SKM-1 treated with dmso at 0.1 percent for 144 hours (cell line): ENCODE measurements around the gene RAP1GAP2.
"Not testable (repeated sequence)": the region's sequence is repeated elsewhere in the genome, so short reads cannot be mapped to it uniquely, and the experiment has no call there.

ENCODE experiments used
- DNase-seq: peaks from one replicate; lab custom pipeline; 2025; ENCODE audit not compliant: unreplicated experiment; lab: John Stamatoyannopoulos, UW

RAP1GAP2 gene

DNA sequence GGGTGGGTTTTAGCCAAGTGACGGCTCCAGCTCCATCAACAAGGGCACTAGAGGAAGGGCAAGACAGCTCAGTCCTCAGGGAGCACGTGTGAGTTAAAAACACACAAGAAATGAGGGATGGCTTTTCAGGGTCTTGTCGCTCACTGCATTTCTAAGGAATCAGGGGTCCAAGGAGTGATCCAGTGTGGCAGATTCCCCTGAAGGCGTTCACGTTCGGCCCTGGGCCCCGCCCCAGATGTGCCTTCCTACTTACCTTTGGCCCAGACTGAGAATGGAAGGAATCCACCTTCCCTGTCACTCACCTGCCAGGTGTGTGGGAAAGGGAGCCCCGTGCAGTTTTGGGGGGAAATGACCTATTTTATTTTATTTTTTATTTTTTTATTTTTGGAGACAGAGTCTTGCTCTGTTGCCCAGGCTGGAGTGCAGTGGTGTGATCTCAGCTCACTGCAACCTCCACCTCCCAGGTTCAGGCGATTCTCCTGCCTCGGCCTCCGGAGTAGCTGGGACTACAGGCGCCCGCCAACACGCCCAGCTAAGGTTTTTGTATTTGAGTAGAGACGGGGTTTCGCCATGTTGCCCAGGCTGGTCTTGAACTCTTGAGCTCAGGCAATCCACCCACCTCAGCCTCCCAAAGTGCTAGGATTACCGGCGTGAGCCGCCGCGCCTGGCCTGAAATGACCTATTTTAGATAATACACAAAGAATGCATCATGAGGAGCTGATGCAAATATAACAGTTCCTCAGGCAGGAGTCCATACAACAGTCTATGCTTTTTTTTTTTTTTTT, 195.3 kb downstream of the RAP1GAP2 start:
- DNase-seq: not testable (repeated sequence)

DNA sequence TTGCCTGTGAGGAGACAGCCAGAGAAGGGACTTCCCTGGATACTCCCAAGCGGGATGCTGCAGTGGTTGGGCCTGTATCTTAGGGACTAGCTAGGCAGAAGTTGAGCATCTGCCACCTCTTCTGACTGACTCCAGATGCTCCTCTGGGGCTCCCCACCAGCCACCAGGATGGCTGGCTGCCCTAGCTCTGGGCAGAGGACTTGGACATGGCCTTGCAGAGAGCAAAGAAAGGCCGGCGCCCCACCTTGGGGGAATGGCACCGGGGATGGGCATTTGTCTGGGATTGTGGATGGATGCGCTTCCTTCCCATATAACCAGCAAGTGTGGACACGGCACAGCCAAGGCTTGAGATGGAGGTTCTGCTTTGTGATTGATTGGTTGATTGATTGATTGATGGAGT, 198.2 kb downstream of the RAP1GAP2 start:
- no peak for DNase-seq

DNA sequence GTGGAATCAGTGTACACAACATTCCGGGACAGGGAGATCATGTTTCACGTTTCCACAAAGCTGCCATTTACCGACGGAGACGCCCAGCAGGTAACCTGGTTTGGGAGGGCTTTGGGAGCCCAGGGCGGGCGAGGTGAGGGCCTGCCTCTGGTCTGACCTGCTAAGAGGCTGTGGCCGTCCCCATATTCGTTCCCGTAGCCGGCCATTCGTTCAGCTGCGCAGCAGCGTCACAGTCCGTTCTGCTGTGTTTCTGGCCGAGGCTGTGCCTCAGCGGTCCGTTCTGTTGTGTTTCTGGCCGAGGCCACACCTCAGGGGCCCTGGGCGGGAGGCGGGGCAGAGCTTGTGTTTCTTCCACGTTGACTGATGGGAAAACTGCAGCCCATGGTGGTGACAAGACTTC, 199.1 kb downstream of the RAP1GAP2 start:
- DNase-seq: no peak

DNA sequence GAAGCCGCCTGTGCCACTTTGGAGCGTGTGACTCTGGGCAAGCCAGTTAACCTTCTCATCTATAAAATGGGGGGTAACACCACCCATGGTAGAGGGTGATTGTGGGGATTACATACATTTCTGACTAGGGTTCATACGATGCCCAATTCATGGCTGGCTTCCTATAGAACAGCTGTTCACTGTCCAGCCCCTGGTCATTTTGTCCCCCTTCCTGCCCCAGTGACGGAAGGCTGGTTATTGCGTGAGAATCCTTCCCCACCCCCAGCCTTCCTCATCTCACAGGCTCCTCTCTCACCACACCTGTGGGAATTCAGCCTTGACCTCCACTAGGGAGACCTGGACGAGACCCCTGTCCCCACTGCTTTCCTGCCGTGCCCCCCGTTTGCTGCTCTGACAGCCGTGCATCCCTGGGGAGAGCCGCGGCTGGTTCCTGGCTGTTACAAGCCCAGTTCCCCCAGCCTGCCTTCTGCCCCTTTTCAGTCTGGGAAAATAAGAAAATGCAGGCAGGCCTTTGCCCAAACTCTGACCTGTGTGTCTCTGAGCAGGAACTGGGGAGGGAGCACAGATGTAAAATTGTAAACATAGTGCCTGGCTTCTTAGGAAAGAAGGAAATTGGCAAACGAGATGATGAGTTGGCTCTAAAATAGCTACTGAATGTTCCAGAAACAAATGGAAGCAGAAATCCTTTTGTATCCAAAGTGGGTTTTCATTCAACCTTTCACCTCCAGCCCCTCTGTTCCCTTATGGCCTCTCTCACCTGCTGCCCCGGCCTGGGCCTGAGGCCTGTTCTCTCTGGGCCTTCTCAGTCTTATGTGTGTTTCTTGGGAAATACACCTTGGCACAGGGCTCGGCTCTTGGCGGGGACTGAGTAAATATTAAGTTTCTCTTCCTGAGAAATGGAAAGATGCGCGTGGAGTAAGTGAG, 199.9 kb downstream of the RAP1GAP2 start:
- no peak for DNase-seq

DNA sequence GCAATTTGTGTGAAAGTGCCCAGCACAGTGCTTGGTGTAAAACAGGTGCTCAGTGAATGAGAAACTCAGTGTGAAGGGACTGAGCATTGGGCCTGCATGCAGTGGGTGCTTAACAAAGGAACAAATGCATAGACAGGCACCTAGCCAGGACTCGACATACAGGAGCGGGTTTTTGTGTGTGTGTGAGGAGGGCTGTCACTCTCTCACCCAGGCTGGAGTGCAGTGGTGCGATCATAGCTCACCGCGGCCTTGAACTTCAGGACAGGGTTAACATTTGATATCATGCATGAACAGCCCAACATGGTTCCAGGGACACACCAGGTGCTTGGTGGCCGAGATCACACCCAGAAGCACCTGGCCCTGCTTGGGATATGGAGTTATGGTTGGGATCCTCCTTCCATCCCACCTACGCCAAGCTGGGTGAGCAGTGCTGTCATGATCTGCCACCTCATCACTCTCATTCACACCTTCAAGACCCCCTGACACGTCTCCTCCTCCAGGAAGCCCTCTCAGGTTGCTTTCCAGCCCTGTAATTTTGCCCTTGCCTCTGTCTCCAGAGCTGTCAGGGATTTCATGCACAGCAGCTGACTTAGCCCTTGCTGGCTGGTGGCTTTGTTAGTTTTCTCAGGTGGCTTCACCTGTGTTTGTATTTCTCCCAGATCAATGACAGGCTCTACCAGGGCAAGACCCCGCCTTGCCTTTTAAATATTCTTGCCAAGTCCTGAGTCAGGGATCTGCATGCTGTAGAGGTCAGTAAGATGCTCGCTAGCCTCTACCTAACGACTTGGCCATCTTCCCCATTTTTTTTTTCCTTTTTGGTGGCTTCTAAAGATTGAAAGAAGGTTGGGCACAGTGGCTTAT, 200.8 kb downstream of the RAP1GAP2 start:
- no peak for DNase-seq

DNA sequence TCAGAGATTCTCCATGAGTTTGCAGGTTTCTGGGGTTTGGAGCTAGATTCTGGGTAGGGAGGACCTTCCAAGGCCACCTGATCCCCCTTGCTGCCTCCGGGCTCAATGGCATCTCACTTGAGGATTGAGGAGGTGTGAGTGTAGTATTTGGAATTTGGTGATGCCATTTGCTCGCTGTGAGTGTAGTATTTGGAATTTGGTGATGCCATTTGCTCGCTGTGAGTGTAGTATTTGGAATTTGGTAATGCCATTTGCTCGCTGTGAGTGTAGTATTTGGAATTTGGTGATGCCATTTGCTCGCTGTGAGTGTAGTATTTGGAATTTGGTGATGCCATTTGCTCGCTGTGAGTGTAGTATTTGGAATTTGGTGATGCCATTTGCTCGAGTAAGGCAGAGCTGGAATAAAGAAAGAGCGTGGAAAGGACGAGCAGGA, 202.2 kb downstream of the RAP1GAP2 start:
- not testable (repeated sequence) for DNase-seq

DNA sequence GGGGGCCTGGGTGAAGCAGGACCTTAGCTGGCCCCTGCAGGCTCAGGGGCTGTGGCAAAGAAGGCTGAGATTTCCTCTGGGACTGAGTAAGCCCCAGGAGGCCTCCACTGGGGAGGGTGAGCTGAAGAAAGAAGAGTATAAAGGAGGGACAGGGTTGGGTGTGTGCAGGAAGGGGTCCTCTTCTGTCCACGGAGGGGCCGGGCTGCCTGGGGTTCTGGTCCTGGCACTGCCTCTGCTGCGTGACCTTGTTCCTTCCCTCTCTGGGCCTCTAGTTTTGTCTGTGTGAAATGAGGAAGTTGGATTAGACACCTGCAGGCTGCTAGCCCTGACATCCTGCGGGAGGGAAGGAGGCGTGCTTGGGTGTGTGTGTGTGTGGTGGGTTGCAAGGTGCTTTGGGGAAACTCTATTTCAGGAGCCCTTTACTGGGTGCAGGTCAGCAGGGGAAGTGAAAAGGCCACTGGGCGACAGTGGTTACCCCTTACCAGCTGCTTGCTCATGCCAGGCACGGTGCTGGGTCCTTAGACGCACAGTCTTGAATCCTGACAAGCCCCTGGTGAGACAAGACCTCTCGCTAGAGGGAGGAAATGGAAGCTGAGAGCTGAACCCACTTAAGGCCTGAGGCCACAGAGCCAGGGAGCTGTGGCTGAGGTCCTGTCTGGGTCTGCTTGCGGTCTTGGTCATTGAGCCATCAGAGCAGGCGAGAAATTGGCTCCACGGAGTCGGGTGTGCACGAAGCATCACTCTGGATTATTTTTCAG, 206.5 kb downstream of the RAP1GAP2 start:
- peak; percentile 63 for DNase-seq

DNA sequence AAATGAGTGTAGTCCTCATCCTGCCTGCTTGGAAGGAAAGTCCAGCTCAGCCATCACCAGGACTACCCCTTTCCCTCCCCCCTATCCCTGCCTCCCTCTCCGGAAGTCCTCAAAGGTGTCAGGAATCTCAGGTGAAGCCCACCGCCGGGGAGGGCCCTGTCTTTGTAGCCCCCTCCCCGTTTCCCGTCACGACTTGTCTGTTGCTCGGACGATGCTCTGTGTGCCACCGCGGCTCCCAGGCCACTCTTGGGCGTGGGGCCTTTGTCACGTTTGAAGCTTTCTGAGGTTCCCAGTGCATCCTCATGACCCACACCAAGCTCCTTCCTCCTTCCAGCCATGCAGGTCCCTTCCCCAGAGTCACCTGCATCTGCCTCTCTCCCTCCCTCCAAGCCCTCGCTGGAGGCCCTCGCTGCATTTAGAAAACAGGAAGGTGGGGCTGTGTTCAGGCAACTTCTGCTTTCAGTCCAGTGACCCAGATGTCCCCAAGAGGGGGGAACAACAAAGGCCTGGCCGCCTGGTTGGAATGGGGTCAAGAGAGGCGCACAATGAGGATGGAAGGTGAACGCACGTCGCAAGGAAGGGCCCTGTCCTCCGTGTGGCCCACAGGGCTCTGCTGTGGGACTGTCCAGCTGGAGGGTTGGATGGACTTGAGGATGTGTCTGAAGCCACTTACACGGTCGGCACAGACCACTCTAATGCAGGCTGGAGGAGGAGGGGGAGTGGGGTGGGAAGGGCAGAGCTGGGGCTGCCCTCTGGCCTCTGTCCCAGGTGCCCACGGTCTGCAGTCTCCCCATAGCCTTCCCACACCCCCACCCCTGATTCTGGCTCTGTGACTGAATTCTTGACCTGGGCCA, 207.3 kb downstream of the RAP1GAP2 start:
- DNase-seq: peak; percentile 22

DNA sequence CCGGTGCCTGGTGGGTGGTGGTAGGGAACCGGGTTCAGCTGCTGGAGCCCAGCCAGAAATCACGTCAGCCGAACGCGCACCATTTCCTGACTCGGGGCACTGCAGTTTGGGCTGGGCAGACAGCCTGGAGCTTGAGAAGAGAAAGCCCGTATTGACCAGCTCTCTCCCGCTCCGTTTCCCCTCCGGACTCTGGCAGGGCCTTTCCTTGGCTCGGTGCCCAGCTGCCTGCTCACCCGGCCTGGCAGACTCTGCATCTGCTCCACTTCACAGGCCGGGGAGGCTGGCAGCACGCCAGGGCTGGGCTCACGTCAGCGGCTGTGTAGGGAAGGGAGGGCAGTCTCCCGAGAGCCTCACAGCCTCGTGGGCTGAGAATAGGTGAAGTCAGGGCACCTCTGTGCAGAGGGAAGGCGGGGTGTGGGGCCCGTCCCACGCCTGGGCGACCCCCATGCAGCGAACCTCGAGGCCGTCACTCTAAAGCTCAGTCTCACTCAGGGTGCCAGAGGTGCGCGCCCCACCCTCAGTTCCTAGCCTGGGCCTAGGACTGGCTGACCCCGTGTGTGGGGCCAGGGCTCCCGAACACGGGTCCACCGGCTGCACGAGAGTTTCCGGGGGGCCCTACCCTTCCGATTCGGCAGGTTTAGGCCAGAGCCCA, 208.0 kb downstream of the RAP1GAP2 start:
- peak; percentile 12 for DNase-seq

DNA sequence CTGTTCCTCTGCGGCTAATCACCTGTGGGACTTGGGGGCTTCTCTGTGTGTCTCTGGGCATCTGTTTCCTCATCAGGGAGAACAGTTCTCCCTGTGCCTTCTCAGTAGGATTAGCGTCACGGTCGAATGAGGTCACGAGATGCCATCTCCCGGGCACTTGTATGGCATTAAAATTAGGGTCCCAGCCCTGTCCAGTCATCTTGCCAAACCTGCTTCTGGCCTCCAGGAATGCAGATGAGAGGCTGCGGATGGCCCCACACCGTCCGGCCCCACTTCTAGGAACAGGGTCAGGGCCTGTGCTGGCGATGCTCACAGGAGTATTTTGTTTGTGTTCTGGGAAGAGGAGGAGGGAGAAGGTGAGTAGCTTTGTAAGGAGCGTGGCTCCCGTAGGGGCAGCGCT, 208.7 kb downstream of the RAP1GAP2 start:
- no peak for DNase-seq

DNA sequence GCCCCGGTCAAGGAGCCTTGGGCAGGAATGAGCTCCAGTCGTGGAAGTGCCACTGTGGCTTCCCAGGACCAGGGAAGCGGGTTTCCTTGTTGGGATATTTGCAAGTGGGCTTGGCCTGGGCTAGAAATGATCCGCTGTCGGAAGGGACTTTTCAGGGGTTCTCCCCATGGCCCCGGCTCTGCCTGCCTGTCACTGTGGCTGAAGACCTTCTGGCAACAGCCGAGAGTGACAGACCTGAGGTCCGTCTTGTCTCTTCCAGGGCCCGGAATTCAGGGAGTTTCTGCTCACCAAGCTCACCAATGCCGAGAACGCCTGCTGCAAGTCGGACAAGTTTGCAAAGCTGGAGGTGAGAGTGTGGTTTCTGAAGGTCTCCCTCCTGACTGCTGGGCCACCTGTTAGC, 209.5 kb downstream of the RAP1GAP2 start:
- DNase-seq: no peak

DNA sequence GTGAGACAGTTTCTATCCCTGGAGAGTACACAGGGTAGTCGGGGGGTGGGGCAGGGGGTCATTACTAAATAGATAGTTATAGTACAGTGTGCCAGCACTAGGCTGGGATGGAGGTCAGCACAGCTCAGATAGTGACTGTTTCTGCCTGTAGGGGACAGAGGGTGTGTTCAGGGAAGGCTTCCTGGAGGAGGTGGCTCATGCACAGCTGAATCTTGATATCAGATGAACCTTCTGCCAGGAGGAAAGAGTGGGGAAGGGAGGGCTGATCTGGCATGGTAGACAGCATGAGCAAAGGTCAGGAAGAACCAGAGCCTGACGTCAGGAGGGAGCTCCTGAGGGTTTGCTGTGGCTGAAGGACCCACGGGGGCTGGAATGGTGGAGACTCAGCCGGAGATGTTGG, 210.6 kb downstream of the RAP1GAP2 start:
- no peak for DNase-seq

DNA sequence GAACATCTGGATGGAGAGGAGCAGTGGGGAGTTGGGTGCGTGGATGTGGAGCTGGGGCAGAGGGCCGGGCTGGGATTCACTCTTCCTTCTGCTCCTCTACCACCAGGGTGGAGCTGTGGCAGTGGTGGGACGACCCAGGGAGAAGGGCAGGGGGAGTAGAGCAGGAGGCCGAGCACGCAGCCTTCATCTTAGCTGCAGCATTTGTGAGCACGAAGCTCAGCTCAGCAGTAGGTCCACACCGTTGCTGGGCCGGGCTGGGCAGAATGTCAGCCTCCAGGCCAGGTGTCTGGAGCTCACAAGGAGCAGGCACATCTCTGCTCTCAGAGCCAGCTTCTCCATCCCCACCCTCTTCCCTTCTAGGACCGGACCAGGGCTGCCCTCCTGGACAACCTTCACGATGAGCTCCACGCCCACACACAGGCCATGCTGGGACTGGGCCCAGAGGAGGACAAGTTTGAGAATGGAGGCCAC, 211.4 kb downstream of the RAP1GAP2 start:
- DNase-seq: no peak

DNA sequence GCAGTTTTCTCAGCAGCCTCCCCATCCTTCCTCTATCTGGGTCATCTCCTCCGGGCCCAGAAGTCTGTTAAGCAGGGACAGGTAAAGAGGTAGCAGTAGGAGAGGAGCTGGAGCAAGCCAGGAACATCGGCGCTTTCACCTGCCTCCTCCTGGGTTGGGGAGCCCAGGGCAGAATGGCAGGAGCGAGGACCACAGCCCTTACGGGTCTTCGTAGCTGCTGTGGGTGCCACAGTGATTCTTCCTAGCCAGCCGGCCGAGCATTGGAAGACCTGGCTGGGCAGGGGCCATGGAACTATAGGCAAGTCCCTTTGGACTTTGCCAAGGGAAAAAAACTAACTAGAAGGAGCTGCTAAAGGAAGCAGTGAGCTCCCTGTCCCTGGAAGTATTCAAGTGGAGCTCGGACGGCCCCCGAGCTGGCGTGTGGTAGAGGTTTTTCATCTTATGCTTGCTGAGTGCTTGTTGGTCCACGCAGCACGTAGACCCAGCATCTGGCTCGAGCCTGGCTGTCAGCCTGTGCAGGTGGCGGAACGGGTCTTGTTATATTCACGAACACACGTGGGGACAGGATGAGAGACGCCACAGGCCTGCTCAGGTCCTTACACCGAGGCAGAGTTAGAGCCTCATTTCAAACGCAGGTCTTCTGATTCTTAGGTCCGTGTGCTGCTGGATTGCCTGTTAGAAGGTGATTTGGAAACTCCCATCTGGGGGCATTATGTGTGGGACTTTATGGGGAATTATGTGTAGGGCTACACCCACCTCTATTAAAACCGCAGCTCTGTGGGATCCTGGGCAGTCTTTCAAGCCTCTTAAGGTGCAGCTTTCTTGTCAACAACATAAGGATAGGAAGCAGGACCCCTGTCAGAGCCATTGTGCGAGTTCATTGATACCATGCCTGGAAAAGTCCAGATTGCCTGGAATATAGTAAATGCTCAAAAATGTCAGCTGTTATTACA, 212.4 kb downstream of the RAP1GAP2 start:
- DNase-seq: no peak

DNA sequence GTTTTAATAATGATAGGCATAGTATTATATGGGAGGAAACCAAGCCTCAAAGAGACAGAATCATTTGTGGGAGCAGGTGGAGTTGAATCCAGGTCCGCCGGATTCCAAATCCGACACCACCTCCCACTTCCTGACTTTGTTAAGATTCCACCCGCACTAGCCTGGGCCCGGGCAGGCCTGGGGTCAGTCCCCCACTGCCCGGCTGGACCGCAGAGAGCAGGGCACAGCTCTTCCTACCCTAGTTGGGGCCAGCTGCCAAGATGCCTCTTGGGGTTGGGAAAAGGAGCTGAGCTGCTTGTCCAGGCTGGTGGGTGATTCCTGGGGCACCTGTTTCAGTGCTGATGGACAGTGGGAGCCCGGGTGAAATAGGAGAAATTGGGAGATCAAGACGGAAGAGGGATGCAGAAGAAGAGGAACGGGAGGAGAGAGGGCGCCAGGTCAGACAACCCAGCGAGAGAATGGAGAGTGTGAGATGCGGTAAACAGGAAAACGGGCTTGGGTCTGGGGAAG, 213.2 kb downstream of the RAP1GAP2 start:
- DNase-seq: no peak

DNA sequence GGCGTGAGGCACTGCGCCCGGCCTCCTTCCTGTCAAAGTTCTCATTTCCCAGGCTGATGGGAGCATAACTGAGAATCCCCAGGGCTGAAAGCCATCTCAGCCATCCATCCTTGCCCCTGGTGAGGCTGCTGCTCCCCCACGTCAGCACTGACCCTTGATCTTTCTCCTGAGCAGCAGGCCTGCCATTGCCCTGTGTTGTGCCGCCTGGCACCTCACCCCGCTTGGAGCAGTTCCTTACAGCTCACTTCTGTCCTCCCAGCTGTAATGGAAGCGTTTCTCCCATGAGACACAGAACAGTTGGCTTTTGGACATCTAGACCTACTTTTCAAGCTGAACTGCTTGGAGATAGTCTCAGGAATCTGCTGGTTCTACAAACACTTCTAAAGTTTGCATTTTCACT, 215.7 kb downstream of the RAP1GAP2 start:
- no peak for DNase-seq

DNA sequence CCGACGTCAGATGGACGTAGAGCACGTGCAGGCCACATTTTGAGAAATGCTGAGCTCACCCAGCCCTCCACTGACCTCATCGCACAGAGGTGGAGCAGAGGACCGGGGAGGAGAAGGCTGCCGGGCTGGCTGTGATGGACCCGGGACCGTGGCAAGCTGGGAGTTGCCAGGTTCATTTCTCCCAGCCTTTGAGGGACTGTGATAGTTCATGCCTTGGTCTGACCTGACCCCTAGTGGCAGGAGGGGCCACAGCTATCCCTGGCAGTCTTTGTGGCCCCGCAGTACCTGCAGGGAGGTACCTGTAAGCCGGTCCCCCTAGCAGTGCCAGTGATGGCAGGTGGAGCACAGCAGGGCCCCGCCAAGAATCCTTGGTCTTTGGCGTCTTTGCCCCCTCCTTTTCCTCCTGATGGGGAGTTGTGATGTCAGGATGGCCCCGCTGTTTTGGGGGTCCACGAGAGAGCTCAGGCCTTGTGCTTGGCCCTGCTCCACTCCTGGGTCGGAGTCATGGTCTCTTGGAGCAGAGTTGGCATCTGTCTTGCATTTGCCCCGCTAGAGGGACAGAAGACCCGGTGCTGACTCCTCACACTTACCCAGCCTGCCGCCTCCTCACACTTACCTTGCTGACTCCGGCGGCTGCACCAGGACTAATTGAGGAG, 216.8 kb downstream of the RAP1GAP2 start:
- DNase-seq: peak; percentile 10
